Activated naive CD4-positive, alpha-beta T cell treated with anti-CD3 and anti-CD28 coated beads for 36 hours (primary cell): ENCODE data around the gene ASB16. TPM values are rescaled to one million over a fixed set of nuclear protein-coding genes. Genes with fewer than 3 reads are reported as not detected.

Experiments
- CTCF ChIA-PET: fragments of 350-600 bp; sonication (Branson Sonifier 250); formaldehyde crosslinking; loops from one replicate; lab custom pipeline; 2021; ENCODE audit warnings: antibody characterized with exemption; lab: Charles Lee
- DNase-seq: peaks from one replicate; pipeline ENCODE4 v3.0.0-alpha.2; 2020
- H3K27ac Mint-ChIP-seq: one replicate; pipeline ENCODE4 v1.8.0; 2021; ENCODE audit warnings: mild to moderate bottlenecking, mixed read lengths
- H3K27me3 Mint-ChIP-seq: one replicate; pipeline ENCODE4 v1.8.0; 2021; ENCODE audit warnings: low read depth, mixed read lengths
- H3K36me3 Mint-ChIP-seq: one replicate; pipeline ENCODE4 v1.8.0; 2021; ENCODE audit warnings: low read depth, mixed read lengths
- H3K4me1 Mint-ChIP-seq: one replicate; pipeline ENCODE4 v1.8.0; 2021; ENCODE audit warnings: low read depth, mixed read lengths
- H3K4me3 Mint-ChIP-seq: one replicate; pipeline ENCODE4 v1.8.0; 2021; ENCODE audit warnings: mild to moderate bottlenecking, moderate library complexity, mixed read lengths
- H3K9me3 Mint-ChIP-seq: one replicate; pipeline ENCODE4 v1.8.0; 2021; ENCODE audit warnings: mixed read lengths
- intact Hi-C: fragments of 100-400 bp; cut with micrococcal nuclease; formaldehyde crosslinking; loops from one replicate; pipeline ENCODE4 v1.15.1; 2023
- total RNA-seq, 2 experiments: library from RNA; stranded (reverse); gene quantifications; one replicate each; pipeline ENCODE4 v1.2.3, GENCODE V29; 2021

Gene ASB16
- total RNA-seq, 2 experiments from 2014 or later = 0.12 TPM; not detected in 1

DNA sequence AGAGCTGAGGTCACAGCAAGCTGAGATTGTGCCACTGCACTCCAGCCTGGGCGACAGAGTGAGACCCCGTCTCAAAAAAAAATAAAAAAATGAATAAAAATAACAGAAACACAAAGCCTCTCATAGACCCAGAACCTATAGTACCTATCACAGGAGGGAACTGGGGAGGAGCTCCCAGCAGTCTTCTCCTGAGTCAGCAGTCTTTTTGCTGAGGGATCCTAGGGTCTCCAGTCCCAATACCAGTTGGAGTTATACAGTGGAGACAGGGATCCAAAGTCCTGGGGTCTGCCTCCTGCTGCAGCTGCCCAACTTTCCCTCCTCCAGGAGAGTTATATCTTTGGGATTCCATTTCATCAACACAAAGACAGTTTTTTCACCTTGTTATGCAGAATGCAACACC lies 12.5 kb downstream of the ASB16 start:
- Mint-ChIP-seq H3K4me1 (peaks cover 35% of the 10 kb centered on the region), H3K36me3 (peaks cover 13% of the 10 kb centered on the region), H3K27ac (peak overlapping the region; percentile 16), H3K4me3 (no peak overlapping the region), H3K27me3 (no peaks in the 10 kb centered on the region), H3K9me3 (no peaks in the 10 kb centered on the region)
- CTCF ChIA-PET = interaction anchor here (0.5 to 0.6 kb wide), 2 partner anchors 14 to 481 kb away, joined by 3 to 4 read pairs; no protein-coding TSS in a partner anchor
- no peak for DNase-seq
- intact Hi-C loops = no loop called here

DNA sequence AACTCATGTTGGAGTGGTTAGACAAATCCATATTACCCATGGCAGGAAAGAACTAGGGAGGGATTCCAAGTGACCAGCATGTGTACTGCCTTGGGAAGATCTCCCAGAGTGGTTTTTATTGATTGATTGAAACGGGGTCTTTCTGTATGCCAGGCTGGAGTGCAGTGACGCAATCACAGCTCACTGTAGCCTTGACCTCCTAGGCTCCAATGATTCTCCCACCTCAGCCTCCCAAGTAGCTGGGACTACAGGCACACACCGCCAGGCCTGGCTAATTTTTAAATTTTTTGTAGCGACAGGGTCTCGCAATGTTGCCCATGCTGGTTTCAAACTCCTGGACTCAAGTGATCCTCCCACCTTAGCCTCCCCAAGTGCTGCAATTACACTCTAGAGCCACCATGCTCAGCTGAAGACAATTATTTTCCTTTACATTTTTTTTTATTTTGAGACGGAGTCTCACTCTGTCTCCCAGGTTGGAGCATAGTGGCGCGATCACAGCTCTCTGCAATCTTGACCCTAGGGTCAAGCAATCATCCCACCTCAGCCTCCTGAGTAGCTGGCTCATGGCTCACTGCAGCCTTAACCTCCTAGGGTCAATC lies 13.8 kb downstream of the ASB16 start:
- no peak for DNase-seq
- Mint-ChIP-seq H3K36me3 (peaks cover 9% of the 10 kb centered on the region), H3K27me3 (no peaks in the 10 kb centered on the region), H3K4me1 (peaks cover 43% of the 10 kb centered on the region), H3K27ac (no peak overlapping the region), H3K9me3 (no peaks in the 10 kb centered on the region), H3K4me3 (no peak overlapping the region)
- intact Hi-C loops = no loop called here
- CTCF ChIA-PET = interaction anchor here (0.9 to 1.6 kb wide), 8 partner anchors 16 to 167 kb away, joined by 3 to 5 read pairs (median 4); no protein-coding TSS in a partner anchor

DNA sequence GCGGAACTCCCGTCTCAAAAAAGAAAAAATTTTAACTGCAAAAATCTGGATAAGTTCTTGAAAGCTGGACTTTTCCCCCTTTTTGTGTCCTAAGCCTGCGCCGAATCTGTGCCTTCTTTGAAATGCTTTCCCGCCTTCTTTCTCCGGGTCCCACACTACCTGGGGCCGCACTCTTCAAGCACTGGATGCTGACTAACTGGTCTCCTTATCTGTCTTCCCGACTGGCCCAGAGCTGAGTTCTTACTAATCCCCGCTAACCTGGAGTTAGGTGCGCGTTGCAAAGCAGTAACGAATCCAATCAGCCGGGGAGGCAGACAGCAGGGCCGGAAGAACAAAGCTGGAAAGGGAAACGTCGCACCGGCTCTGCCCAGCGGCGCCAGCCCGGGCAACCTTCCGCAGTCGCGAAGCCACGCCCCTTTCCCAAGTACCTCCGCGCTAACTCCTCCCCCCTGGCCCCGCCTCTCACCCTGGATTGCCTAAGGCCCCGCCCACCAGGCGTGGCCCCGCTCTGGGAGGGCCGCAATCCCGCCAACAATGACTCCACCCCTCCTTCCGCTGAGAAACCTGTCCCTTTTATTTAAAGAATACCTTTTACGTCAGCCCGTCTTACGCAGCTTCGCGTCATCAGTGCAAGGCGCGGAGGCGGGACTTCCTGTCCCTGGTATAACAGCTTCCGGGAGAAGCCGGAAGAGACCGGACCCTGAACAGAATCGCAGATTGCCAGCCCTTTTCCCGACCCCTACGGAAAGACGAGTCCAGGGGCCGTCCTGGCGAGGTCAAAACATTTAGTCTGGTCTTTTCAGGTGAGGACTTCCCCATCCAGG lies 16.0 kb downstream of the ASB16 start, which contains the start of gene TMUB2:
TMUB2 (plus strand) TSS at position 666 of the 824 bp plus-strand sequence. CDS start 737 bp downstream, outside the sequence.
- Mint-ChIP-seq H3K4me1 (peaks cover 43% of the 10 kb centered on the region), H3K36me3 (peaks cover 13% of the 10 kb centered on the region), H3K27me3 (no peaks in the 10 kb centered on the region), H3K4me3 (peak within 1 kb of the TSS; percentile 100), H3K9me3 (no peaks in the 10 kb centered on the region), H3K27ac (peak within 1 kb of the TSS; percentile 99)
- CTCF ChIA-PET = interaction anchor here (0.7 to 3.4 kb wide), 12 partner anchors 16 to 277 kb away, joined by 3 to 15 read pairs (median 4); partner anchors contain the start of genes FAM171A2 and UBTF
- peak; percentile 100 for DNase-seq
- intact Hi-C loops = loop anchor here (1.0 to 2.0 kb wide), 7 partner anchors 14 to 172 kb away; partner anchors contain the start of genes G6PC3, HDAC5, HROB and TMEM101

DNA sequence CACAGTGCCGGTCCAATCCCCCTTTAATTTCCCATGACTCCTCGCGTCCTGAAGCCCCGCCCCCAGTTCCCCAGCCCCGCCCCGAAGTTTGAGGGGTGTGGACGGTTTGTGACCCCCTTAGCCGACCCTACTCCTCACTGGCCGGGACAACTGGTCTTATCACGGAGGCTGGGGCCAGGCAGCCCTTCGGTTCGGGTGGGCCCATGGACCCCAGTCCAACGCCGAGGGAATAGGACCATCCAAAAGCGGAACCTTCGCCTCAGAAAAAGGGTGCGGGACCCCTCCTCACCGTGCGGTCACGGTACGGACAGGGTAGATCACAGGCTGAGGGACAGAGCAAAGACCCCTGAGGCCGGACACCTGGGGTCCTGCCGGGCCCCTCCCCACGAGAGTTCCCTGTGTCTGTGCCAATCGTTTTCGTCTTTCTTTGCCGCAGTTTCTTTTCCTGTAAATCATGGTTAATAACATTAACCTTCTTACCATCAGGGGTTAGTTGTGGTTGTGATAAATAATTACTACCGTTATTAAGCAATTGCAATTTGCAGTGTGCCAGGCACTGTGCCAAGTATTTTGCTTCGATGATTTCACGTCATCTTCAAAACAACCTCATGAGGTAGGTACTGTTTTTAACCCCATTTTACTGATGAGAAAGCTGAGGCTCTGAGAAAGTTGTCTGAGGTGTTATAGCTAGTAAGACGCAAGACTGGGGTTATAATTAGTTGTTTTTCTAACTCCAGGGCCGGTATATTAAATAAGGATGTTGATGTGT lies 16.8 kb downstream of the ASB16 start:
- peak overlapping the region; percentile 99 for H3K27ac Mint-ChIP-seq
- peaks cover 38% of the 10 kb centered on the region for H3K4me1 Mint-ChIP-seq
- peak; percentile 52 for DNase-seq
- CTCF ChIA-PET = interaction anchor here (1.2 to 3.4 kb wide), 5 partner anchors 16 to 157 kb away, joined by 3 to 15 read pairs (median 6); partner anchors contain the start of gene UBTF
- peak overlapping the region; percentile 100 for H3K4me3 Mint-ChIP-seq
- intact Hi-C loops = loop anchor here (2.0 kb wide), 2 partner anchors 23 to 65 kb away; partner anchors contain the start of gene HDAC5
- peaks cover 7% of the 10 kb centered on the region for H3K36me3 Mint-ChIP-seq
- no peaks in the 10 kb centered on the region for H3K27me3 Mint-ChIP-seq
- H3K9me3 Mint-ChIP-seq = no peaks in the 10 kb centered on the region

DNA sequence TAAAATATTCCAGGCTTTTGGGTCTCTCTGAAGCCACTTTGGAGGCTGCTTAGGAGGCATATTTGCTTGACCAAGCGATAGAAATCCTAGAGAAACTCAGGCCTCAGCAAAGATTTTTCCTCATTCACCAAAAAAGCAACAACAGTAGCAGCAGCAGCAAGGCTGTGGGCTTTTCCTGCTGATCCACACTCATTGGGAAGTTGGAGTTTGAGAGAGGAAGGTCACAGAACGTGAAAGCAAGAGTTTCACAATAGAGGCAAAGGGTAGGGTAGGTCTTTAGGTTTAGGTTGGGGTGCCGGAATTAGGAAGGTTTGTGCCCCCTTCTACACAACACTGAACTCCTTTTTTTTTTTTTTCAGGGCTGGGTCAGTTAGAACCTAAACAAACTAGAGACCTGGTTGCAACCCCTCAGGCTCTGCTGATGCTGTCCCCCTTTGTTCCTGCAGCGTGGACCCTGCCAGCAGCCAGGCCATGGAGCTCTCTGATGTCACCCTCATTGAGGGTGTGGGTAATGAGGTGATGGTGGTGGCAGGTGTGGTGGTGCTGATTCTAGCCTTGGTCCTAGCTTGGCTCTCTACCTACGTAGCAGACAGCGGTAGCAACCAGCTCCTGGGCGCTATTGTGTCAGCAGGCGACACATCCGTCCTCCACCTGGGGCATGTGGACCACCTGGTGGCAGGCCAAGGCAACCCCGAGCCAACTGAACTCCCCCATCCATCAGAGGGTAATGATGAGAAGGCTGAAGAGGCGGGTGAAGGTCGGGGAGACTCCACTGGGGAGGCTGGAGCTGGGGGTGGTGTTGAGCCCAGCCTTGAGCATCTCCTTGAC lies 18.3 kb downstream of the ASB16 start:
- no peak for DNase-seq
- H3K4me3 Mint-ChIP-seq = peak overlapping the region; percentile 100
- H3K4me1 Mint-ChIP-seq = peaks cover 34% of the 10 kb centered on the region
- intact Hi-C loops = no loop called here
- no peaks in the 10 kb centered on the region for H3K9me3 Mint-ChIP-seq
- H3K36me3 Mint-ChIP-seq = peaks cover 10% of the 10 kb centered on the region
- no peaks in the 10 kb centered on the region for H3K27me3 Mint-ChIP-seq
- CTCF ChIA-PET = interaction anchor here (1.7 to 3.4 kb wide), 3 partner anchors 14 to 142 kb away, joined by 4 to 15 read pairs (median 6); no protein-coding TSS in a partner anchor
- peak overlapping the region; percentile 99 for H3K27ac Mint-ChIP-seq

DNA sequence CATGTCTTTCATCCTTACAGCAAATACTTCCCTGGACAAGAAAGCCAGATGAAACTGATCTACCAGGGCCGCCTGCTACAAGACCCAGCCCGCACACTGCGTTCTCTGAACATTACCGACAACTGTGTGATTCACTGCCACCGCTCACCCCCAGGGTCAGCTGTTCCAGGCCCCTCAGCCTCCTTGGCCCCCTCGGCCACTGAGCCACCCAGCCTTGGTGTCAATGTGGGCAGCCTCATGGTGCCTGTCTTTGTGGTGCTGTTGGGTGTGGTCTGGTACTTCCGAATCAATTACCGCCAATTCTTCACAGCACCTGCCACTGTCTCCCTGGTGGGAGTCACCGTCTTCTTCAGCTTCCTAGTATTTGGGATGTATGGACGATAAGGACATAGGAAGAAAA lies 20.0 kb downstream of the ASB16 start:
- peaks cover 20% of the 10 kb centered on the region for H3K4me1 Mint-ChIP-seq
- no peak overlapping the region for H3K4me3 Mint-ChIP-seq
- intact Hi-C loops = no loop called here
- H3K27ac Mint-ChIP-seq = peak overlapping the region; percentile 68
- H3K27me3 Mint-ChIP-seq = no peaks in the 10 kb centered on the region
- CTCF ChIA-PET = interaction anchor here (1.1 to 1.7 kb wide), 2 partner anchors 11 to 140 kb away, joined by 4 to 8 read pairs; no protein-coding TSS in a partner anchor
- peaks cover 18% of the 10 kb centered on the region for H3K36me3 Mint-ChIP-seq
- no peaks in the 10 kb centered on the region for H3K9me3 Mint-ChIP-seq
- DNase-seq = no peak

DNA sequence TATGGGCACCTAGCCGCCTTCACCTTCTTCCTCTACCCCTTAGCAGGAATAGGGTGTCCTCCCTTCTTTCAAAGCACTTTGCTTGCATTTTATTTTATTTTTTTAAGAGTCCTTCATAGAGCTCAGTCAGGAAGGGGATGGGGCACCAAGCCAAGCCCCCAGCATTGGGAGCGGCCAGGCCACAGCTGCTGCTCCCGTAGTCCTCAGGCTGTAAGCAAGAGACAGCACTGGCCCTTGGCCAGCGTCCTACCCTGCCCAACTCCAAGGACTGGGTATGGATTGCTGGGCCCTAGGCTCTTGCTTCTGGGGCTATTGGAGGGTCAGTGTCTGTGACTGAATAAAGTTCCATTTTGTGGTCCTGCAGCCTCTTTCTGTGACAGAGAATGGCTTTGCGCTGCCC lies 20.9 kb downstream of the ASB16 start:
- H3K36me3 Mint-ChIP-seq = peaks cover 22% of the 10 kb centered on the region
- H3K27me3 Mint-ChIP-seq = no peaks in the 10 kb centered on the region
- H3K9me3 Mint-ChIP-seq = no peaks in the 10 kb centered on the region
- intact Hi-C loops = no loop called here
- no peak for DNase-seq
- no peak overlapping the region for H3K4me3 Mint-ChIP-seq
- H3K4me1 Mint-ChIP-seq = peaks cover 15% of the 10 kb centered on the region
- no peak overlapping the region for H3K27ac Mint-ChIP-seq
- CTCF ChIA-PET = no interaction called here

DNA sequence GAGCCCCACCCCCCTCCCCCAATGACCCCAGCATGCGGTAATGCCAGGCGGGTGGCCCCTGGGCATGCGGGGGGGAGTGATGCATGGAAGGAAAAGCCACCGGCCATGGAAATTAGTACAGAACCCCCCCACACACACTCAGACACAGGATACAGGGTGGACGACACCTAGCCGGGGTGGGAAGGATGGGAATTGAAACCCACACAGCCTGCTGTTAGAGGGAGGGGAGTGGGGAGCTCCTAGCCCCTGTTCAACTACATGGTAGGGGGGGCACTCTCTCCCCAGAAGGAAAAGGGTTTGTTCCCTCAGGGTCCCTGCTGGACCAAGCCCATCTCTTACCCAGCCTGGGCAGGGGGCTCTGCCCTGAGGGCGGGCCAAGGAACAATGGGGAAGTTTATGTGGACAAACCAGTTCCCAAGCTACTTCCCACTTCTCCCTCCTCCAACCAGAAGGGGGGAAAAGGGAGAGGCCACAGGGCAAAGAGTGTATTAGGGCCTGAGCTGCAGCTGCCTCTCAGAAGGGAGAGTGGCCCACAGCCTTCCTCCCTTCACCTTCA lies 21.5 kb downstream of the ASB16 start:
- intact Hi-C loops = no loop called here
- no peak for DNase-seq
- Mint-ChIP-seq H3K27me3 (no peaks in the 10 kb centered on the region), H3K9me3 (no peaks in the 10 kb centered on the region), H3K27ac (no peak overlapping the region), H3K4me3 (no peak overlapping the region), H3K36me3 (peaks cover 24% of the 10 kb centered on the region), H3K4me1 (peaks cover 18% of the 10 kb centered on the region)
- CTCF ChIA-PET = no interaction called here

DNA sequence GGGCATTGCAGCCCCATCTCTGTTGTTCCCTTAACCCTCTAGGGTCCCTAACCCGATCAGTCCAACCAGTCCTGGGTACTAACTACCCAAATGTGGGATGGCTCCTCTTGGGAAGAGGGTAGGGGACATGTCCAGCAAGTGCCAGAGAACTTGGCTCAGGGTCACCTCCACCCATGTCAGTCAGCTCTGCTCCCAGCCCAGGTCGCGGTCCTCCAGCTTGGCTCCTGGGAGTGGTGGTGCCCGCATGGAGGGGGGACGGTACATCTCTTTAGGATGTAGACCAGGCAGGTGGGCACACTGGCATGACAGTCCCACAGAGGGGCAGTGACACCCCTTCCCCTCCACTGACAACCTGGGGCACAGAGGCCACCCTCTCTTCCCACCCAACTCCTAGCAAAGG lies 22.2 kb downstream of the ASB16 start:
- Mint-ChIP-seq H3K27ac (peak overlapping the region; percentile 81), H3K36me3 (peaks cover 28% of the 10 kb centered on the region), H3K27me3 (no peaks in the 10 kb centered on the region), H3K9me3 (no peaks in the 10 kb centered on the region), H3K4me3 (no peak overlapping the region), H3K4me1 (peaks cover 21% of the 10 kb centered on the region)
- CTCF ChIA-PET = no interaction called here
- no peak for DNase-seq
- intact Hi-C loops = no loop called here

DNA sequence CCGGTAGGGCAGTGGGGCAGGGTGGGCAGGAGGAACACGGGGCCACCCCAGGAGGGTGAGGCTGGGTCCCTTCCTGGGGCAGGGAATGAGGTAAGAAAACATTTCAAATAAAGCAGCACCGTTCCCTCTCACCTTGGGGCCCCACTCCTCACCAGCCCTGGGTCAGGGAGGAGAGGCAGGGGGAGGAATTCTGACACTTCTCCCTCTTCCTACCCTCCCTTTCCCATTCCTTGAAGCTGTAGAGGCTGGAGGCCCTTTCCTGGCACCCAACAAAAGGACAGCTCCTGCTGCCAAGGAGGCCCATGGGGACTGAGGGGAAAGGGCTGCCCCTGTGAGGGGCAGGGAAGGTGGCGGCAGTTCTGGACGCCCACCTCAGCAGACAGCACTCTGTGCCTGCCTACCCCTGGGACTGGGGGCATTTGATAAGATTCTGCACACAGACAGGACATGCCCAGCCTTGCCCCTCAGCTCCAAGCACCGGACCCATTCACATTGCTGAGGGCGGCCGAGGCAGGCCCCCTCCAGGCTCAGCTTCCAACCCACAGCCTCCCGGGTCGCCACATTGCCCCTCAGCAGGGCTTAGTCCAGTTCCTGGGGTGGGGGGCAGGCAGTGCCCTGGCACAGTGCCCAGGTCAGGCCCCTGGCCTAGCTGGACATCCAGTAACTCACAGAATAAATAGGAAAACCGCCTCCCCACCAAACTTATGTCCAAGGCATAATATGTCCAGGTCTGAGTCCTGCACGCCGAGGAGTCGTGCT lies 23.0 kb downstream of the ASB16 start:
- intact Hi-C loops = no loop called here
- Mint-ChIP-seq H3K27me3 (no peaks in the 10 kb centered on the region), H3K36me3 (peaks cover 31% of the 10 kb centered on the region), H3K27ac (peak overlapping the region; percentile 81), H3K9me3 (no peaks in the 10 kb centered on the region), H3K4me1 (peaks cover 20% of the 10 kb centered on the region), H3K4me3 (no peak overlapping the region)
- no peak for DNase-seq
- CTCF ChIA-PET = no interaction called here
